Regular cardiac myocyte (primary cell): ENCODE measurements around the gene EIF2S1. TPM values are rescaled to one million over a fixed set of nuclear protein-coding genes. Genes with fewer than 3 reads are reported as not detected.

Experiments used
- total RNA-seq: library from RNA; depleted of rRNA; stranded (reverse); fragments of >200 nt; gene quantifications from 2 replicates; pipeline ENCODE4 v1.2.3, GENCODE V29; 2014

Gene EIF2S1
- total RNA-seq = 239 and 437 TPM in 2 replicates

DNA sequence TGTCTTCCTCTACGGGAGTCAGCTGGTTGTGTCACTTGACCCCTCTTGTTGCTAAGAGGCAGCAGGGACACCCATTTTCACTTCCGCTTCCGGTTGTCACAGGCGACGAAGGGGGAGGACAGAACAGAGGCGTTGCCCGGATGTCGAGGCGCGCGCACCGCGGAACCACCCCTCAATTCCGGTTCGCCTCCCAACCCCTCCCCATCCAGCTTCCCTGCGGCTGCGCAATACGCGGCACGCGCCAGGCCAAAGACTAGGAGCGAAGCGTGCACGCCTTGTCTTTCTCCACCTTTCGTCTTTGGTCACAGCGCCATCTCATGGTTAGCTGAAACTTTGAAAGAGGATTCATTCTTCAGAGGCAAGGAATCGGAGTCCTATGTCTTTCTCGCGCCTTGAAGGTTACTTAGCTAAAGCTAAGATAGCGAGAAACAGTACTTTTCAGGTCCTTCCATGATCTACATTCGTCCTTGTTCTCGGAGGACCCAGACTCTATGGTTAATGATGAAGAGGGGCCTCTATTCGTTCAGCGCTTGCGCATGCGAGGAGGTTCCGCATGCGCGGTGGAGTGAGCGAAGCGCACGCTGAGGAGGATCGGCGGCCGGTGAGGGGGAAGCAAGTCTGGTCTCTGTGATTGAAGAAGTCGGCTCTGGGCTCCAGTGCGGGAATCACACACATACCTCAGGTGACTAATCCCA, at the start of gene EIF2S1, which contains the start of gene ATP6V1D:
EIF2S1 (plus strand) TSS at position 554 of the 695 bp plus-strand sequence. CDS start 4,440 bp downstream, outside the sequence.
ATP6V1D (minus strand) TSS at position 30 of the 695 bp plus-strand sequence. CDS start 106 bp downstream, outside the sequence.

DNA sequence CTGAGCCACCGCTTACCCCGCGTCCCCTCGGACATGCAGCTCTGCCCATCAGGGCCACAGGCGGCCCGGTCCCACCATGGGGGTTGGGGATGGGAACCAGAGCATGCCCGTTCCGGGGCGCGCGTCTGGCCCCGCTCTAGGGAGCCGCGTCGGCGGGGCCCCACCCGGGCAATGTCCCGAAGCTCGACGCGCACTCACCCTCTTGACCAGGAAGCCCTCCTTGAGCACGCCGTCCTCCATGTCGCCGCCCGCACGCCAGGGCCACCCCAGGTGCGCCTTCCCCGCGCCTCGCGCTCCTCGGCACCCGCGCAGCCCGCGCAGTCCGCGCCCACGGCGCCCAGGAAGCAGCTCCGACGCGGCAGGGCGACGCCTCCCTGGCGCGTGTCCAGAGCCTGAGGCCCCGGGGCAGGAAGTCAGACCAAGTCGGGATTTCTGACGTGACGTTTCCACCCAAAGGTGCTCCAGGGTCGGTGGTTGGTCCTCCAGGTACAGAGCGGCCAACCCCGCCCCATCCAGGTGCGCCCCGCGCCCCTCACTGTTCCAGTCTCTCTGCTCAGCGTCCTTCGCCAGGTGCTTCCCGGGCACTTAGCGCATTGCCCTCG, 51.8 kb downstream of the EIF2S1 start, which contains the start of gene PLEK2:
PLEK2 (minus strand) TSS at position 346 of the 602 bp plus-strand sequence; CDS start at position 240, 106 bp downstream.

Other genes starting within 250 kb of the EIF2S1 start
- gene GARIN2, start 170.9 kb upstream of the EIF2S1 start, total RNA-seq = not detected in 2 replicates
- 33.8 and 35.9 TPM in 2 replicates for gene PALS1, start 118.9 kb upstream of the EIF2S1 start, total RNA-seq
- 170 and 175 TPM in 2 replicates for gene ATP6V1D, start 524 bp upstream of the EIF2S1 start, total RNA-seq
- gene PLEK2, start 51.8 kb downstream of the EIF2S1 start, total RNA-seq = 9.3 and 42.0 TPM in 2 replicates
- gene TMEM229B, start 128.4 kb downstream of the EIF2S1 start, total RNA-seq = under 0.01 and 4.5 TPM in 2 replicates
- gene PLEKHH1, start 173.0 kb downstream of the EIF2S1 start, total RNA-seq = 0.38 and 0.56 TPM in 2 replicates
- gene PIGH, start 239.9 kb downstream of the EIF2S1 start, total RNA-seq = 12.7 and 16.5 TPM in 2 replicates